ENCODE results near the gene C22orf31. TPM values are rescaled to one million over a fixed set of nuclear protein-coding genes. Genes with fewer than 3 reads are reported as not detected.

Gene C22orf31
- polyA plus RNA-seq, 2 of the 4 experiments (the other 2 are of a cell fraction): not detected

- CTCF ChIA-PET: interaction anchor here (1.3 to 2.0 kb wide), 2 partner anchors 14 to 72 kb away, joined by 3 to 6 read pairs; no protein-coding TSS in a partner anchor
- ATAC-seq (no peak), FAIRE-seq (no peak)
Measured at GRCh38 chr22:29081517-29082236, 20.0 kb upstream of the C22orf31 start.

GRCh38 chr22:29080106-29080975 is 18.7 kb upstream of the C22orf31 start:
- no peak for DNase-seq (ENCODE audit: low read depth in 1 of 2, low spot score in 1 of 2)
- no peak for ATAC-seq

More at GRCh38 chr22:29081517-29082236, 20.0 kb upstream of the C22orf31 start:
- H3K4me1 ChIP-seq: 0 out of 3 replicates have a peak, but pooled peaks cover 2% of the 10 kb centered on the region
- WGBS (ENCODE audit: missing lambda C conversion rate): 63% methylated on average over 3 of the region's 3 CpGs
- POLR2A ChIA-PET: no interaction called here
- H3K9me3 ChIP-seq: no peaks in the 10 kb centered on the region
- DNase-seq (ENCODE audit: low read depth in 1 of 2, low spot score in 1 of 2): no peak
- TF ChIP-seq HOXA7 (CRISPR knock-in tag; IDR thresholded peaks at IDR 0.05) (no peak), RARB (CRISPR knock-in tag; IDR thresholded peaks at IDR 0.05) (no peak), POLR2AphosphoS2 (conservative IDR thresholded peaks at IDR 0.05; ENCODE audit: low read length) (no peak), USF2 (IDR thresholded peaks at IDR 0.05) (no peak), ZC3H11A (IDR thresholded peaks at IDR 0.05) (no peak), SMC3 (IDR thresholded peaks at IDR 0.05) (no peak), ESRRA (IDR thresholded peaks at IDR 0.05; ENCODE audit: borderline replicate concordance, low read length) (no peak)
- H3K27ac ChIP-seq: no peak overlapping the region
- H3K4me3 ChIP-seq: no peak overlapping the region
- H3K4me2 ChIP-seq: no peak overlapping the region

More at GRCh38 chr22:29080106-29080975, 18.7 kb upstream of the C22orf31 start:
- 83% methylated on average over 7 of the region's 7 CpGs for WGBS (ENCODE audit: missing lambda C conversion rate)
- Histone ChIP-seq H3K27ac (no peak overlapping the region), H3K4me3 (no peak overlapping the region), H3K4me2 (no peak overlapping the region), H3K9me3 (no peaks in the 10 kb centered on the region), H3K4me1 (0 out of 3 replicates have a peak, but pooled peaks cover 2% of the 10 kb centered on the region)
- CTCF ChIA-PET: interaction anchor here (0.6 kb wide), 1 partner anchor 9 kb away, joined by 3 read pairs; no protein-coding TSS in a partner anchor
- TF ChIP-seq CEBPB (IDR thresholded peaks at IDR 0.05): no peak
- TF ChIP-seq CBX2 (IDR thresholded peaks at IDR 0.05; ENCODE audit: borderline replicate concordance, low read depth): no peak
- no peak for TF ChIP-seq EHMT2 (IDR thresholded peaks at IDR 0.05; ENCODE audit: low read depth)
- no peak for TF ChIP-seq NFE2L2 (conservative IDR thresholded peaks at IDR 0.05; ENCODE audit: low read length)
- no peak for TF ChIP-seq CHD2 (IDR thresholded peaks at IDR 0.05; ENCODE audit: low read length, partially characterized antibody)
- TF ChIP-seq HEYL (CRISPR knock-in tag; IDR thresholded peaks at IDR 0.05): no peak
- TF ChIP-seq E2F6 (IDR thresholded peaks at IDR 0.05; ENCODE audit: borderline replicate concordance, low read depth): no peak
- TF ChIP-seq JUN (IDR thresholded peaks at IDR 0.05): no peak
- no peak for TF ChIP-seq RCOR1 (IDR thresholded peaks at IDR 0.05; ENCODE audit: low read depth, low read length)
- TF ChIP-seq ZC3H11A (IDR thresholded peaks at IDR 0.05): no peak
- no peak for TF ChIP-seq BHLHE40 (IDR thresholded peaks at IDR 0.05; ENCODE audit: low read depth, low read length)
- no peak for TF ChIP-seq MAFK (IDR thresholded peaks at IDR 0.05; ENCODE audit: partially characterized antibody)
- no peak for TF ChIP-seq BCL3 (IDR thresholded peaks at IDR 0.05)
- TF ChIP-seq RNF2 (IDR thresholded peaks at IDR 0.05; ENCODE audit: borderline replicate concordance, low read depth): no peak
- no peak for TF ChIP-seq ELK1 (IDR thresholded peaks at IDR 0.05; ENCODE audit: low read depth, low read length)
- TF ChIP-seq RFX5 (IDR thresholded peaks at IDR 0.05): no peak
- no peak for TF ChIP-seq SMC3 (IDR thresholded peaks at IDR 0.05)
- TF ChIP-seq MYC (IDR thresholded peaks at IDR 0.05; ENCODE audit: borderline replicate concordance, low read length): no peak
- no peak for TF ChIP-seq ZNF302 (CRISPR knock-in tag; IDR thresholded peaks at IDR 0.05)
- POLR2A ChIA-PET: no interaction called here
- no peak for FAIRE-seq

All from A549 (cell line).